Ovary (tissue), 3 donors: ENCODE results near the gene CPNE1.

Source experiments
- CTCF ChIP-seq, 3 donors: fragments of 450-650 bp in 2 of 3; fragments of 200-600 bp in 1 of 3; IDR thresholded peaks; one replicate each; pipeline versions ENCODE4 v1.5.1 to v1.8.0; 2016 to 2022; ENCODE audit warnings: antibody characterized with exemption in 3 of 3, mild to moderate bottlenecking in 1 of 3
- EP300 ChIP-seq: sonication (generic); formaldehyde crosslinking; IDR thresholded peaks from one replicate; pipeline ENCODE4 v1.6.1; 2017; ENCODE audit warnings: antibody characterized with exemption
- POLR2A ChIP-seq: fragments of 450-650 bp; IDR thresholded peaks from one replicate; pipeline ENCODE4 v1.6.1; 2017; ENCODE audit warnings: antibody characterized with exemption, mild to moderate bottlenecking, moderate library complexity
- donor health status: DM: no; HTN: no; CAD: no.

GRCh38 chr20:35714127-35714526 lies 49.4 kb upstream of the CPNE1 start:
- TF ChIP-seq CTCF (IDR thresholded peaks at IDR 0.05) (no peak), POLR2A (no peak), EP300 (no peak)
